Left ventricle myocardium inferior (tissue), 1 donor: ENCODE results near the gene SEC14L3. TPM values are rescaled to one million over a fixed set of nuclear protein-coding genes. Genes with fewer than 3 reads are reported as not detected.

Source experiments
- DNase-seq: peaks from one replicate; pipeline ENCODE4 v3.0.0-alpha.2; 2020
- H3K27ac ChIP-seq: fragments of 200-600 bp; replicated peaks from 2 replicates; pipeline ENCODE4 v1.8.0; 2021
- H3K27me3 ChIP-seq: fragments of 200-600 bp; 2 replicates; pipeline ENCODE4 v1.8.0; 2021; ENCODE audit warnings: low read depth
- H3K36me3 ChIP-seq: fragments of 200-600 bp; 2 replicates; pipeline ENCODE4 v1.8.0; 2021
- H3K4me1 ChIP-seq: fragments of 200-600 bp; 2 replicates; pipeline ENCODE4 v1.8.0; 2021
- H3K4me3 ChIP-seq: fragments of 200-600 bp; 2 replicates; pipeline ENCODE4 v1.8.0; 2021; ENCODE audit warnings: mild to moderate bottlenecking, moderate library complexity
- H3K9me3 ChIP-seq: fragments of 200-600 bp; replicated peaks from 2 replicates; pipeline ENCODE4 v1.8.0; 2021
- CTCF ChIP-seq: fragments of 200-600 bp; IDR thresholded peaks from 2 replicates; pipeline ENCODE4 v1.8.0; 2021; ENCODE audit warnings: antibody characterized with exemption, mild to moderate bottlenecking, borderline replicate concordance
- intact Hi-C: fragments of 100-400 bp; cut with micrococcal nuclease; formaldehyde crosslinking; loops from one replicate; pipeline ENCODE4 v1.11.0; 2022
- total RNA-seq: library from RNA; stranded (reverse); fragmentation: NEBNext Ultra II Directional; extraction: Animal tissue kit (Norgen Biotek cat#: 25700); gene quantifications from one replicate; pipeline ENCODE4 v1.2.1, GENCODE V29; 2021
- donor health status: DM: no; HTN: yes; CAD: no; lungs with severe emphysema.

Gene SEC14L3
- total RNA-seq, 1 donor from 2014 or later = not detected

GRCh38 chr22:30513462-30513861 lies 41.6 kb upstream of the SEC14L3 start:
- peaks cover 16% of the 10 kb centered on the region for H3K27me3 ChIP-seq
- no peak overlapping the region for H3K27ac ChIP-seq
- H3K36me3 ChIP-seq = no peaks in the 10 kb centered on the region
- H3K4me1 ChIP-seq = no peaks in the 10 kb centered on the region
- H3K4me3 ChIP-seq = no peak overlapping the region
- DNase-seq = no peak
- intact Hi-C loops = no loop called here
- peaks cover 9% of the 10 kb centered on the region for H3K9me3 ChIP-seq
- TF ChIP-seq CTCF = no peak

- peaks cover 9% of the 10 kb centered on the region for H3K9me3 ChIP-seq
- H3K36me3 ChIP-seq = no peaks in the 10 kb centered on the region
- no peak for TF ChIP-seq CTCF
- intact Hi-C loops = no loop called here
- no peak overlapping the region for H3K4me3 ChIP-seq
- no peak for DNase-seq
- no peaks in the 10 kb centered on the region for H3K4me1 ChIP-seq
- H3K27ac ChIP-seq = no peak overlapping the region
- peaks cover 31% of the 10 kb centered on the region for H3K27me3 ChIP-seq
These were observed 40.1 kb upstream of the SEC14L3 start for GRCh38 chr22:30511911-30512310.

- no peaks in the 10 kb centered on the region for H3K4me1 ChIP-seq
- no peak for TF ChIP-seq CTCF
- H3K4me3 ChIP-seq = no peak overlapping the region
- no peak for DNase-seq
- peaks cover 39% of the 10 kb centered on the region for H3K27me3 ChIP-seq
- intact Hi-C loops = no loop called here
- H3K36me3 ChIP-seq = no peaks in the 10 kb centered on the region
- H3K27ac ChIP-seq = no peak overlapping the region
- H3K9me3 ChIP-seq = peaks cover 9% of the 10 kb centered on the region
These were observed 39.3 kb upstream of the SEC14L3 start for GRCh38 chr22:30511109-30511508.

- no peak for TF ChIP-seq CTCF
- H3K27me3 ChIP-seq = peaks cover 68% of the 10 kb centered on the region
- intact Hi-C loops = no loop called here
- H3K36me3 ChIP-seq = no peaks in the 10 kb centered on the region
- DNase-seq = no peak
- no peak overlapping the region for H3K27ac ChIP-seq
- H3K4me3 ChIP-seq = no peak overlapping the region
- H3K4me1 ChIP-seq = peaks cover 4% of the 10 kb centered on the region
- peaks cover 2% of the 10 kb centered on the region for H3K9me3 ChIP-seq
These were observed 36.4 kb upstream of the SEC14L3 start for GRCh38 chr22:30508216-30508615.

- Histone ChIP-seq H3K36me3 (no peaks in the 10 kb centered on the region), H3K4me3 (no peak overlapping the region), H3K9me3 (no peaks in the 10 kb centered on the region), H3K27ac (no peak overlapping the region), H3K4me1 (peaks cover 4% of the 10 kb centered on the region), H3K27me3 (peaks cover 74% of the 10 kb centered on the region)
- intact Hi-C loops = no loop called here
- no peak for TF ChIP-seq CTCF
- no peak for DNase-seq
These were observed 35.9 kb upstream of the SEC14L3 start for GRCh38 chr22:30507670-30508069.

- Histone ChIP-seq H3K4me1 (peaks cover 4% of the 10 kb centered on the region), H3K27ac (no peak overlapping the region), H3K36me3 (no peaks in the 10 kb centered on the region), H3K27me3 (peaks cover 85% of the 10 kb centered on the region), H3K9me3 (no peaks in the 10 kb centered on the region), H3K4me3 (no peak overlapping the region)
- no peak for TF ChIP-seq CTCF
- intact Hi-C loops = no loop called here
- no peak for DNase-seq
These were observed 34.7 kb upstream of the SEC14L3 start for GRCh38 chr22:30506507-30506968.
